ENCODE data around the gene TRIM17. TPM values are rescaled to one million over a fixed set of nuclear protein-coding genes. Genes with fewer than 3 reads are reported as not detected.

The TRIM17 gene
- total RNA-seq, 1 donor from 2014 or later, result not detected

DNA sequence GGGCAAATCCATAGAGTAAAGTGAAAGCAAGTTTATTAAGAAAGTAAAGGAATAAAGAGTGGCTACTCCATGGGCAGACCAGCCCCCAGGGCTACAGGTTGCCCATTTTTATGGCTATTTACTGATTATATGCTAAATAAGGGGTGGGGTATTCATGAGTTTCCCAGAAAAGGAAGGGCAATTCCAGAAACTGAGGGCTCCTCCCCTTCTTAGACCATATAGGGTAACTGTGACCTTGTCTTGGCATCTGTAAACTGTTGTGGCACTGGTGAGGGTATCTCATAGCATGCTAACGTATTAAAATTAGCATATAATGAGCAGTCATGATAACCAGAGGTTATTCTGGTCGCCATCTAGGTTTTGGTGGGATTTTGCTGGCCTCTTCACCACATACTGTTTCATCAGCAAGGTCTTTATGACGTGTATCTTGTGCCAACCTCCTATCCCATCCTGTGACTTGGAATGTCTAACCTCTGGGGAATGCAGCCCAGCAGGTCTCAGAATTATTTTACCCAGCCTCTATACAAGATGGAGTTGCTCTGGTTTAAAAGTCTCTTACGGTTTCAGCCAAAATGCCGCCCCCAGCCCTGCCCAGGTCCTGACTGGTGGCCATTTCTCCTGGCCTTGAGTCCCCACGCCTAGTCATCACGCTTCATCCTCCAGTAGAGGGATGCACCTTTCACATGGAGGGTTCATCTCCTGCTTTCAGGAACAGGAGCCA lies 982 bp upstream of the TRIM17 start:
- DNase-seq (ENCODE audit: low spot score), result no peak

DNA sequence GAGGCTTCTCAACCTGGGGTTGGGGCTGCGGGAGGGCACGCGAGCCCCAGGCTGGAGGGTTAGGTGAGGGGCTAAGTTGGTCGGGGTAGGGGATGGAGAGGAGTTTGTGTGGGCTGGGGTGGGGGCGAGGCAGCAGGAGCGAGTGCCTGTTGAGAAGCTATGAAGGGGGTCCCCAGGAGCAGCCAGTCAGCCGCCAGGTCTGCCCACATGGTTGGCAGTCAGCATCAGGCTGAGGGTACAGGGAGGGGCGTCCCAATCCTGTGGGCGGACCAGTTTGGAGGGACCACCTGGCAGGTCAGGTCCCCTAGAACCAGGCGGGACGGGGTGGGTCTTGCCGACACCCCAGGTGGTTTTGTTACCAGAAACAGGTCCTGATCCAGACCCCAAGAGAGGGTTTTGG lies 400 bp upstream of the TRIM17 start:
- no peak for DNase-seq (ENCODE audit: low spot score)

DNA sequence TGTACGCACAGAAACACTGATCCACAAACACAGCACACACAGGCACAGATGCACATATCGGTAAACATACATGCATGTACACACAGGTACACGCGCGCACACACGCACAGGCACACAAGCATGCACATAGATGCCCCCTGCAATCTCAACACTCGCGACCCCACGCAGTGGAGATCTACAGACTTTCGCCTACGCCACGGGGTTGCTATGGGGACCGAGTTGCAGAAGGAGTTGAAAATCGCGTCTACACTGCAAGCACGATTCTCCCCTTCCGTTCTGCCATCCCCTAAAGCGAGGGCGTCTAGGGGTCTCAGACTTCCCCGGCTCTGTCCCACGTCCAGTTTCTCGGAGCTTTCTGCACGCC lies 826 bp downstream of the TRIM17 start:
- no peak for DNase-seq (ENCODE audit: low spot score)

DNA sequence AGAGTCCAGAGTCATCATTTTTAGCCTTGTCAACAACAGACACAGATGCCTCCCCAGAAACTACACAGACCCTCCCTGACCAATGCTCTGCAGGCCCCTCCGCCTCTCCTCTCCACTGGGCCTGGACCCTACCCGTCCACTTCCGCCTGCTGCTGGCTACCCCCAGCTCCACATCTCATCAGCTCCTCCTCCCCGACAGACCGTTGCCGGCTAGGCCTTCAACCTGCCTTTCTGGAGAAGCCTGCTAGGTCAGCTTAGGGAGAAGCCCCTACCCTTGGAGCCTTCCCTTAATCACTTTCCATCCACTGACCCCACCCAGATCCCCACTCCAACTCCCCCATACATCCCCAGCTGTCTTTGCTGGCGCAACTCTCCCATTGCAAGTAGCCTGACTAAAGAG lies 1.4 kb downstream of the TRIM17 start:
- no peak for DNase-seq (ENCODE audit: low spot score)

DNA sequence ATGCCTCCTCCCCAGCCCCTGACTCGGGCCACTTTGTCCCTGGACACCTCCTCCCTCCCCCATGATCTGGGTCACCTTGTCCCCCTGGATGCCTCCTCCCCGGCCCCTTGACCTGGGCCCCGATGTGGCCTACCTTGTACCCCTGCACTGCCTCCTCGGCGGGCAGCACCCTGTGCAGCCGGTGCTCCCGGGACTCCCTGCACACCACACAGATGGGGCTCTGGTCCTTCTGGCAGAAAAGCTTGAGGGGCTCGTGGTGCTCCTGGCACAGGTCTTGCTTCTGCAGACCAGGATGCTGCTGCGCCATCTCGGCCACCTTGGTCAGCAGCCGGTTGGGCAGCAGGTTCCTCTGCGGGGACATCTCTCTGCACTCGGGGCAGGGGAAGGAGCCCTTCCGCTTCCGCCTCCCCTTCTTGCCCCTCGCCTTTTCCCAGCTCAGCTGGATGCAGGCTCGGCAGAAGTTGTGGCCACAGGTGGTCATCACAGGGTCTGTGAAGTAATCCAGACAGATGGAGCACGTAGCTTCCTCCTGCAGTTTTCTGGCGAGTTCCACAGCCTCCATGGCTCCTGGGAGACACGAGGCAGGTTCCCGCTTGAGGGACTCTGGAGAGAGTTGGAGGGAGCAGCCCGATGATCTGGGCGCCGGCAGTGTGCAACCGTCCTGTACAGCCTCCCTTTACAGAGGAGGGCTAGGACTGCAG lies 2.0 kb downstream of the TRIM17 start:
- DNase-seq (ENCODE audit: low spot score), result no peak

DNA sequence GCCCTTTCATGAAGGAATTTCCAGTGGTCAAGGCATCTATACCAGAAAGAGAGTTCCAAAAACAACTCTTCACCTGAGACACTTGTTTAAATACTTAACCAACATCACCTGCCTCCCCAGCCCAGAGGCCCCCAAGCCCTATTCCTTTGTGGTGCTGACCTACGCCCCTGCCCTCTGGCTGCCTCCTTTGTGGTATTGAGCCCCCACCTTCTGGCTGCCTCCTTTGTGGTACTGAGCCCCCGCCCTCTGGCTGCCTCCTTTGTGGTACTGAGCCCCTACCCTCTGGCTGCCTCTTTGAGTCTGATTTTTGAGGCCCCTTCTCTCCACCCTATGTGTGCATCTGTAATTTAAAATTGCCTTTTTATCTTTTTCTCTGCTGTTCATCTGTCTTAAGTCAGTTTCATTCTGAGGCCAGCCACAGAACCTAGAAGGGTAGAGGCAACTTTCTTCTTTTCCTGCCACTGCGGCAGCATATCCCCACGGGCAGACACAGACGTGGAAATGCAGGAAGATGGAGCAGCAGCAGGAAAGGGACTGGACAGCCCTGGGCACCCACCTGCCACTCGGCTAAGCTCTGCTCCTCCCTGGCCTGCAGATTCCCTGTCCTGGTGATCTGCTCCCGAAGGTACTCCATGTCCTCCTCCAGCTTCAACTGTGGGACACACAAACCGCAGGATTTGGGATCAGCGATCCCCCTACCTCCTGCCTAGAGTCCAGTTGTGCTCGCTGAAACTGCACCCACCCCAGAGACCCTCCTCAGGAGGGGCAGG lies 3.2 kb downstream of the TRIM17 start:
- DNase-seq (ENCODE audit: low spot score), result no peak

DNA sequence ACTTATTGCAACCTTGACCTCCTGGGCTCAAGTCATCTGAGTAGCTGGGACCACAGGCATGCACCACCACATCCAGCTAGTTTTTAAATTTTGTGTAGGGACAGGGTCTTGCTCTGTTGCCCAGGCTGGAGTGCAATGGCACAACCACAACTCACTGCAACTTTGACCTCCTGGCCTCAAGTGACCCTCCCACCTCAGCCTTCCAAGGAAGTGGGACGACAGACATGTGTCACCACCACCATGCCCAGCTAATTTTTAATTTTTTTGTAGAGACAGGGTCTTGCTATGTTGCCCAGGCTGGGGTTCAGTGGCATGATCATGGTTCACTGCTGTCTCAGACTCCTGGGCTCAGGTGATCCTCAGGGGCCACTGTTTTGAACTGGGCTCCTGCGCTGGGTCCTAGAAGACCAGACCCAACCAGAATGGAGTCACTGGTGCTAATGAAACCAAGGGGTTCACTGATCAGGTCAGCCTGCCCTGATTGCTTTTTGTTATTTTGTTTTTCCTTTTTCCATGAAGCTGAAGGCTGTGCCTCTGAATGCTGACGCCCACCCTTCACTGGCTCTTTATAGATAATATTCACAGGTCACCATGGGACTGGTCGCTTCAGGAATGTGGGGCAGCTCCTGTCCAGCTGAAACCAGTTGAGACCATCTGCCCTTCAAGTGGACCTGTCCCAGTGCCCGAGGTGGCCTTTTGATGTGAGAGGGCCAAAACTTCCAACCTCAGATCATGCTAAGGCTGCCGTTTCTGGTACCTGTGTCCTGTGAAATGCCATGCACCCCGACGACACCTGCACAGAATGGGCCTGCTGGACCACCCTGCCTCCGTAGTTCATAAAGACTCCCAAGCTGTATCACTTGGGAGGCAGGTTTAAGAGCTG lies 4.9 kb downstream of the TRIM17 start:
- no peak for DNase-seq (ENCODE audit: low spot score)

DNA sequence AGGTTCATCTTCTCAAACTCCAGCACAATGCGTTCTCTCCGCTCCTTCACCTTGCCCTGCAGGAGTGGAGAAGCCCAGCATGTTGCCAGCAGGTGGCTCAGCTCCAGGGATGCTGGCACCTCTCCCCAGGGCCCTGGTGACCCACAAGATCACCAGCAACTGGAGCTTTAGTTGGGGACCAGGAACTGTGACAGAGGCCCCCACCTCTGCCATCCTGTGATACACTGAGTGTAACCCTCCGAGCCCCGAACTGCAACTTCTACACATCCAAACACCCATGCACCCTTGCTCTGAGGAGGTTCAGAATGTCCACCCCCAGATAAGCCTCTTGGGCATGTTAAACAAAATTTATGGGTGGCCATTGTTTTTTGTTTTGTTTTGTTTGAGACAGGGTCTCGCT lies 5.5 kb downstream of the TRIM17 start:
- no peak for DNase-seq (ENCODE audit: low spot score)

DNA sequence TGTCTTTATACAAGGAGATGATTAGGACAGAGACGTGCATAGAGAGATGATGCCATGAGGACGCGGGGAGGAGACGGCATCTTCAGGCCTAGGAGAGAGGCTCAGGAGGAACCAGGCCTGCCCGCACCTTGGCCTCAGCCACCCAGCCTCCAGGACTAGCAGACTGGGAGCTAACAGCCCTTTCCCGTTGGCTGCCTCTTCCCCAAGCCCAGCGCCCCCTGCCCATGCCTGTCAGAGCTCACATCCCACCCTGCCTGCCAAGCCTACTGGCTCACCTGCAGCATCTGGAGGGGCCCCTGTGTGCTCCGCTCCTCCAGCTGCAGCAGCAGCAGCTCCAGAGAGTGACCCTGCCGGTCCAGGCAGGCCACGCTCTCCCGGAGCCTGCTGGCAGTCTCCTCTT lies 6.0 kb downstream of the TRIM17 start:
- DNase-seq (ENCODE audit: low spot score), result no peak

DNA sequence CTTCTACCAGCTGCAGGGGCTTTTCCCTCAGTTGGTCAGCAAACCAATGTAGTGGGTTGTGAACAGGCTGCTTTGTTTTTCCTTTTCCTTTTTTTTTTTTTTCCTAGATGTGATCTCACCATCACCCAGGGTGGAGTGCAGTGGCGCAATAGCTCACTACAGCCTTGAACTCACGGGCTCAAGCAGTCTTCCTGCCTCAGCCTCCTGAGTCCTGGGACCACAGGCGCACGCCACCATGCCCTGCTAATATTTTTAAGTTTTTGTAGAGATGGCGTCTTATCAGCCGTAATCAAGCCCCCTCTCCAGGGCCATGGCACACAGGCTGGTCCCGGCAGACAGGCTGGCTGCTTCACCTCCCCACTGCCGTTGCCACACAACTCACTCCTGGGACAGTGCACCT lies 6.6 kb downstream of the TRIM17 start:
- no peak for DNase-seq (ENCODE audit: low spot score)

DNA sequence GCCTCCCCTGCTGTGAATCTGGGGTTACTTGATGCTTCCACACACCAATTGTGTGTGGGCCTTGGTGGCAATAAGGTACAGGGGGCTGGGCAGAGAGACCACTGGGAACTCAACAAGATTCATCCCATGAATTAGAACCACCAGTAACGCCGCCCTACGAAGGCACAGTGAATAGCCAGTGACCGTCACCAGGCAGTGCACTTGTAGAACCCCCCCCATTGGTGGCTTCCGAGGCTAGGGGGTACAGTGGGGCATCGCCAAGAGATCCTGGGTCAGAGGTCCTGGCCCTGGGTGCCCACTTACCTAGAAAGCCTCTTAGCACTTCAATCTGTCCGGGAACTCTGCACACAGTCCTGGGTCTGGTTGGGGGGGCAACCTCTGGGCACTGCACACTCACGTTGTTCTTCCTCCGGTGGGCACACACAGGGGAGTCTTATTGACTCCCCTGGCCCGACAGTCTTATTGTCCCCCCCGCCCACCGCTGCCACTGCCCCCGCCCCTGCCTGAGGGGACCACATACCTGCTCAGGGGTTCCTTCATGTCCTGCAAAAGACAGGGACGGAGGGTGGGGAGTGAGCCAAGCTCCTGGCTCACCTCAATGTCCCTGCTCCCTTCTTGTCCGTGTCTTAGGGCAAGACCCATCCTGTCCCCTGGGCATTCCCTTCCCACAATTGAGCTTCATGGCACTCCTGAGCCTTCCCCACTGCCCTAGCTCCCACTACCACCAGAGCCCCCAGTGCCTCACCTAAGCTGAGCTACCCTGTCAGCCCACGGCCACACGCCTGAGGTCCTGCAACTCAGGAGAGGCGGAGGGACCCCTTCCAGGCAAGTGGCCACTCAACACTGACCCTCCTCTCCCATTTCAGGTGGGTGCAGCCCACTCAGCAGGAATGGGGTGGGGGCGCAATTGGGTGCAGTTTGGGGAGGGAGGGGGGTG lies 7.5 kb downstream of the TRIM17 start:
- peak; percentile 68 for DNase-seq (ENCODE audit: low spot score)

DNA sequence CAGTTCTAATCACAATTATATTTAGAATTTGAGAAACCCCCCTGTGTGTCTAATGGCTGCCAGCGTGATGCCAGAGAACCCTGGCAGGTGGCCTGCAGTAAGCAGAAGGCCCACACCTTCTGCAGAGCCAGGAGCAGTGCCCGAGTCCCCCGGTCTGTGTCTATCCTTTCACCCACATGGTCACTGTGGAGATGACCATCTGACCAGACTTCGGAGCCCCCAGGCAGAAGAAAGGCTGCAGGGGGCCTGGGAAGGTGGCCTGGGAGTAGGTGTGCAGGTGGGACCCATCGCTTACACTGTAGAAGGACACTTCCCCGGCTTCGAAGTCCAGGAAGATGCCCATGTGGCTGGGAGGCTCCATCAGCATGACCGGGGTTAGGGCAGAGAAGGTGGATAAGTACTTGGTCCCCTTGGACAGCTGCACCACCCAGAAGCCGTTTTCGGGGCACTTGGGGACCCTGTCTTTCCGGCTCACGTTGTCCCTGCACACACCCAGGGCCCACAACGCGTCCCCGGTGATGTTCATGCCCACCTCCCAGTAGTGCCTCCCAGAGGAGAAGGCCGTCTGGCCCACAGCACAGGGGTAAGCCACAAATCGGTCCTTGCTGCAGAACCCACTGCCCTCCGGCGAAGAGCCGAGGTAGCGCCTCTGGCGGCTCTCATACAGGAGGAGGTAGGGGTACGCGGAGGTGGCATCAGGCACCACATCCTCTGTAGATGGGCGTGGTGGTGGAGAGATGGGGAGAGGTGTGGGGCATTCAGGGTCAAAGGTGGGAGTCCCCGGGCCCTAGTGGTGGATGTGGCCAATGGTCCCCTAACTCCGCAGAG lies 8.4 kb downstream of the TRIM17 start:
- peak; percentile 68 for DNase-seq (ENCODE audit: low spot score)

DNA sequence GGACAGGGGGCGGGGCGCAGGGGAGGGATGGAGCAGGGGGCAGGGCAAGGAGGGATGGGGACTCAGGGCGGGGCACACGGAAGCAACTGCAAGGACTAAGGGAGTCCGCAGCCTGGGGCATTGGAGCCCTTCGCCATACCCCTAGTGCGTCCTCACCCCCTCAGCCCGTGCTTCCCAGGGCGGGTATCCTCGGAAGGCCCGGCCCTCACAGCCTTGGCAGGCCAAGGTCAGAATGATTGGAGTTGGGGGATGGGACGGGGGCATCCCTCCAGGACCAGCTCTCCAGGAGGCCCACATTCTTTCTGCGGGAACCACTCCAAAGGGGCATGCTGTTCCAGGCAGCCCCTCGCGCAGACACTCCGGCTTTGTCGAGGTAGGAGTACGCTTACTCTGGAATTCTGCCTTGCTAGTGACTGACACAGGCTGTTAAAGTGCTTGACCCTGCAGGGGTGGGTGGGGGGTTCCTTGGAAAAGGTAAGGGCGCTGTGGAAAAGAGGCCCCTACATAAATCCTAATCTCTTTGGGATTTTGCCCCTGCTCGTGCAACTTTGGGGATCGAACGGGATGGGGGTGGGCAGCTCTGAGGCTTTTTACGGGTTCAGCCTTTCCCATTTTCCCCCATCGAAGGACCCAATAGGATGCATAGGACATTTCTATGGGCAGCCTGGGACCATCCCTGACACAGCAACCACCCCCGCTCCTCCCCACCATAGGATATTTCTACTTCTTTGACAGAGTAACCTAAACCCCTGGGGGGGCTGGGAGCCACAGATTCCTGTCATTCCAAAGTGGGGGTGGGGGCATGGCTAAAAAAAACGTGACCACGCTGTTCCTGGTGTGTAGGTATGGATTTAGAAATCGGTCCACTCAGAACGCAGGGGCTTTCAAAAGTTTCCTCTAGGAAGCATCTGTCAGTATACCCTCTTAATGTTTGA lies 9.3 kb downstream of the TRIM17 start:
- peak; percentile 81 for DNase-seq (ENCODE audit: low spot score)

DNA sequence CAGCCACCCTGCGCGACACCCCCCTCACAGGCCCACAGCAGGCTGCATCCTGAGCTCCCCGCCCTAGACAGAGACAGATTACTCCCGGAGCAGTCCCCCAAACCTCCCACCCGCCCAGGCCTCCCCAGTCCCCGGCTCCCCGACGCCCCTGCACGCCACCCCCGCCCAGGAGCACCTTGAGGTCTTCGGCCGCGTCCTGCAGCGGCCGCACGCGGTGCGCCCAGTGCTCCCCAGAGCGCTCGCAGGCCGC lies 10.8 kb downstream of the TRIM17 start:
- DNase-seq (ENCODE audit: low spot score), result no peak

DNA sequence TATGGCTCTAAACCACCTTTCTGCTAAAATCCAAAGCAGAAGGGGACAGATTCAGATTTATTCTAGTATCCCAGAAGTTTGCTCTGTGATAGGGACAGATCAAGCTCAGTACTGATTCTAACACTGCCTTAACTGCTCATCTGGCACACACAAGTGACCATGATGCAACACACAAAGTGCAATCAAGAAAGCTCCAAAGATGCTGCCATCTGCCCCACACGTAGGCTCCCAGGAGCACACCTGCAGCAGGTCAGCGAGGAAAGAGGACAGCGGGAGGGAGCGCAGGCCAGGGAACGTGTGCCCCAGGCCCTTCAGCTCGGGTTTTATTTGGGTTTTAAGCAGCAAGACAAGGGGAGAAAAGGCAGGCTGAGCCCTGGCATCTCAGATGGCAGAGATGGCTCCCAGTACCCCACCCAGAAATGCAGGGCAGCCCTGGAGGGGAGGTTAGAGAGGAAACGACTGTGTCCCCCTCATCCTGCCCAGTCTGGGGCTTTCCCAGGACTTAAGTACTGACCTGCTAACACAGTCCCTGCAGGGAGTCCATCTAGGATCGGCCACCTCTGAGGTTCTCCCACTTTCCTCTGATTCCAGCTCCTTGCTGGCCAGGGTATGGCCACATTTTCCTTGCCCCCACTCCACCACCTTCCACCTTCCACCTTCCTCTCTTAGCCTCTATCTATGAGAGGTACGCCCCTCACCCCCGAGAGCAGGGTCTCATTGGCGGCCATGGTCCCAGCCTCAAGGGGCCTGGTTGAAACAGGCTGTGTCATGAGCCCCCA lies 11.3 kb downstream of the TRIM17 start:
- DNase-seq (ENCODE audit: low spot score), result peak; percentile 60

DNA sequence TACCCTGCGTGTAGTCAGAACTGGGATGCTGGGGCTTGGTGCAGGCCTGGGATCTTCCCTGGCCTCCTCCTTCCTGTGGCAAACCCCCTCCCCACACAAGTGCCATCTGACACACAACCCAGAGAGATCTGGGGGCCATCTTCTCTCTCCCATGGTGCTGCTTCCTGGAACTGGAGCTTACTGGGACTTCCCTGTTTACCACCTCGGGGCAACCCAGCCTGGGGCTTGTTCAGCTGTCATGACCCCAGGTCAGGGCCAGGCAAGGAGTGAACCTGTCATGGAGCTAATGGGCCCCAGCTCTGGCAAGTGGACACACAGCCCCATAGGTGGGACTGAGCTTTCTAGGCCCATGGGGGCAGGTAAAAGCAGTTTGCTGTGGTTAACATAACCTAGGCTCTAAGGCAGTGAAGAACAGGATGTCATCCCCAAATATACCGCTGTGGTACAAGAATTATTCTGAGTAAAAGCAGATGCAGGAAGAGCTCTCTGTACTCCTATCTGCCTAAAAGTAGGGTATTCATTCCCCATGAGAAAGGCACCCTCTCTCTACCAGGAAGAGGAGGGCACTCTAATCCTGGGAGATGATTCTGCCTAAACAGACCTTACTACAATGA lies 12.4 kb downstream of the TRIM17 start:
- DNase-seq (ENCODE audit: low spot score), result peak; percentile 51

DNA sequence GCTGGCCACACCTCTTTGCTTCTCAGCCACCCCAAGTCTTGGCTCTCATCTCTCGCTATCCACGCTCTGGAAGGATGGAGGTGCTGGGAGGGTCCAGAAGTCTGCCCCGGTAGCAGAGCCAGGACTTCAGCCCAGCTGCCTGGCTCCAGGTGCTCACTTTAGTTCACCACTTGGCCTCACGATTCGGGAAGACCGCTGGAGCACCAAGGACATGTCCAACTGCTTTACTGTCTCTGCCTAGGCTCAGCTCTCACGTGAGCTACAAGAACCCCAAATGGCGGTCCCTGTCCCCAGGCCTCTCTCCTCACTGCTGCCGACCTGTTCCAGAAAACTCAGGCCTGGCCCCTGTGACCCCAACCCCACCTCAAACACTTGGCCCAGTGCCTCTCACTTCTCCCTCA lies 13.4 kb downstream of the TRIM17 start:
- peak; percentile 62 for DNase-seq (ENCODE audit: low spot score)

All from mesenteric fat pad (tissue), 1 donor.